Brain microvascular endothelial cell (primary cell): ENCODE data around the gene AKT2.

Experiments
- DNase-seq: peaks from one replicate; pipeline ENCODE4 v3.0.0-alpha.2; 2020
- H3K27ac ChIP-seq: fragments of 250-450 bp; sonication (Bioruptor Pico); 2 replicates; pipeline ENCODE4 v1.5.1; 2020; ENCODE audit warnings: mild to moderate bottlenecking, moderate library complexity
- H3K27me3 ChIP-seq: fragments of 250-450 bp; sonication (Bioruptor Pico); replicated peaks from 2 replicates; pipeline ENCODE4 v1.5.1; 2020; ENCODE audit warnings: mild to moderate bottlenecking
- H3K36me3 ChIP-seq: fragments of 250-450 bp; sonication (Bioruptor Pico); replicated peaks from 2 replicates; pipeline ENCODE4 v1.5.1; 2020; ENCODE audit warnings: mild to moderate bottlenecking
- H3K4me3 ChIP-seq: 2 replicates; pipeline ENCODE4 v1.5.1; 2011; ENCODE audit warnings: low read depth, mild to moderate bottlenecking, control low read depth, low read length, moderate library complexity
- in situ Hi-C: cut with HindIII; loops from 2 replicates; pipeline ENCODE4 v1.10.0; 2017; ENCODE audit warnings: low sequenced_read_pairs, low pct_ligation_motif_present
- TF ChIP-seq, protein P1 (sequence below): IDR thresholded peaks from 2 replicates; pipeline ENCODE4 v1.5.1; 2011; ENCODE audit warnings: low read depth, mild to moderate bottlenecking, moderate library complexity, low read length, control low read depth, inconsistent platforms; ENCODE audit errors: missing control alignments

The AKT2 gene

DNA sequence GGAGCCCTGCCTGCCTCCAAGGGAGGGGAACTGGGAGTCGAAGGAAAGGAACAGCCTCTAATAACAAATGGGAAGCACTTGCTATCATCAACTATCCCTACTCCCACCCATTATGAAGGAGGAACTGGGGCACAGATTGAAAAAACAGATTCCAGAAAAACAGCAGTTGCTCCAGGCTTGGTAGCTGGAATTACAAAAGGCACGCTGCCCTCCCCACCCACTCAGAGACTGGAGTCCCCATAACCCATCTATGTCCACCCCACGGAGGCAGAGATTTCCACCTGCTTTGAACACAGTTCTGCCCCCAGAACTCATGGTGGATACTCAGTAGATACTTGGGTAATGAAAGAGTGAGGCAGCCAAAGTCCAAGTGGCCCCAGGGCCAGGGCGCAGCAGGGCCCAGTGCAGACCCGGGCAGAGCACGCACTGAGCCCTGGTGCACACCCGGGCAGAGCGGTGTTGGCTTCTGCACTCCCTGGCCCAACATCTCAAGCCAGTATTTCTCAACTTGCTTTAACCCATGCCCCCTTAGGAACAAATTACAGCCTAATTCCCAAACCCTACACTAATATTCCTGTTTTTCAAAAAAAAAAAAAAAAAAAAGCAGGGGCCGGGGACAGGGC, 39.5 kb downstream of the AKT2 start:
- no peak overlapping the region for H3K27ac ChIP-seq
- no peaks in the 10 kb centered on the region for H3K27me3 ChIP-seq
- peaks cover 14% of the 10 kb centered on the region for H3K36me3 ChIP-seq
- no peak for DNase-seq
- TF ChIP-seq, protein P1, sequence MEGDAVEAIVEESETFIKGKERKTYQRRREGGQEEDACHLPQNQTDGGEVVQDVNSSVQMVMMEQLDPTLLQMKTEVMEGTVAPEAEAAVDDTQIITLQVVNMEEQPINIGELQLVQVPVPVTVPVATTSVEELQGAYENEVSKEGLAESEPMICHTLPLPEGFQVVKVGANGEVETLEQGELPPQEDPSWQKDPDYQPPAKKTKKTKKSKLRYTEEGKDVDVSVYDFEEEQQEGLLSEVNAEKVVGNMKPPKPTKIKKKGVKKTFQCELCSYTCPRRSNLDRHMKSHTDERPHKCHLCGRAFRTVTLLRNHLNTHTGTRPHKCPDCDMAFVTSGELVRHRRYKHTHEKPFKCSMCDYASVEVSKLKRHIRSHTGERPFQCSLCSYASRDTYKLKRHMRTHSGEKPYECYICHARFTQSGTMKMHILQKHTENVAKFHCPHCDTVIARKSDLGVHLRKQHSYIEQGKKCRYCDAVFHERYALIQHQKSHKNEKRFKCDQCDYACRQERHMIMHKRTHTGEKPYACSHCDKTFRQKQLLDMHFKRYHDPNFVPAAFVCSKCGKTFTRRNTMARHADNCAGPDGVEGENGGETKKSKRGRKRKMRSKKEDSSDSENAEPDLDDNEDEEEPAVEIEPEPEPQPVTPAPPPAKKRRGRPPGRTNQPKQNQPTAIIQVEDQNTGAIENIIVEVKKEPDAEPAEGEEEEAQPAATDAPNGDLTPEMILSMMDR = no peak
- in situ Hi-C loops = no loop called here
- H3K4me3 ChIP-seq = no peak overlapping the region

DNA sequence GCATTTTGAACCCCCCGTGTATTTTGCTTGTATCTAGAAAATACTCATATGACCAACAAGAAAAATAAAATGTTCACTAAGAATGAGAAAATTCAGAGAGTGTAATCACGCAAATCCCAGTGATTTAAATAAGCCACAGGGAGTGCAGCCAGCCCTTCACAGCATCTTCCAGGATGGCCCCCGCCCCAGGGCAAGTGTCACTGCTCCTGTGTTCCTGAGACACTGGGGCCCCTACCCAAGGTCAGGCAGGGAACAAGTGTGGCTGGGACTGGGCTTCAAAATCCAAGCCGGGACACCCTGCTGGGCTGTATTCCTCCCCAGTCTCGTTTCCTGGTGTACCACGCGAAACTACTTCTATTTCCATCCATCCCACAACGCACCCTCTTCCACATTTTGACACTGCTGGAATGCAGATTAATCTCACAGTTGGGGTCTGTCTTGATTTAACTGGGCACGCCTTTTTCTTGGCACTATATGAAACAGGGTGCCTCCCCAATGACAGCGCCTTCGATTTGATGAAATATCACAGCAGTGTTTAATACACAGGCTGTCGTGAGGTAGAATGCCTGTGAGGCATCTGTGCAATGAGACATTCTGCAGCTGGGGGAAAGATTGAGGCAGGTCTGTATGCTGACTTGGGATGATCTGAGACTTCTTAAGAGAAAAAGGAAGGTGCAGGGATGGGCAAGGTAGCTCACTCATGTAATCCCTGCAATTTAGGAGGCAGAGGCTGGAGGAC, 40.4 kb downstream of the AKT2 start:
- H3K4me3 ChIP-seq = no peak overlapping the region
- no peaks in the 10 kb centered on the region for H3K27me3 ChIP-seq
- peaks cover 13% of the 10 kb centered on the region for H3K36me3 ChIP-seq
- H3K27ac ChIP-seq = no peak overlapping the region
- TF ChIP-seq, protein P1 = no peak
- in situ Hi-C loops = no loop called here
- DNase-seq = no peak

DNA sequence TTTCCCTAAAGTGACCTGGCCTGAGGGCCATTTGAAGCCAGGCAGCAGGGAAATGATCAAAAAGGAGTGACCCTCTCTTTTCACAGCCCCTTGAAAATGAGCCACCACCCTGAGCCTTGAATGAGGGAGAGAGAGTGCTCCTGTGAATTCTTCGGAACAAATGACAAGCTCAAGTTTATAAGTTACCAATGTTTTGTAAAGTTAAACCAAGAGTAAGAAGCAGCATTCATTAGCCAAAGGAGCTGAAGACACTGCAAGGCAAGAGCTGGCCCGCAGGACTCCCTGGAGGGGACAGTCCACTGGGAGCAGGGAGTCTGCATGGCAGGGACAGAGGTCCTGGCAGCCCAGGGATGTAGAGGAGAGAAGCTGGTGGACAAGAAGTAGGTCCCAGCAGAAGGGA, 42.0 kb downstream of the AKT2 start:
- Histone ChIP-seq H3K4me3 (no peak overlapping the region), H3K36me3 (peaks cover 24% of the 10 kb centered on the region), H3K27ac (no peak overlapping the region), H3K27me3 (no peaks in the 10 kb centered on the region)
- no peak for DNase-seq
- in situ Hi-C loops = no loop called here
- TF ChIP-seq, protein P1 = no peak

DNA sequence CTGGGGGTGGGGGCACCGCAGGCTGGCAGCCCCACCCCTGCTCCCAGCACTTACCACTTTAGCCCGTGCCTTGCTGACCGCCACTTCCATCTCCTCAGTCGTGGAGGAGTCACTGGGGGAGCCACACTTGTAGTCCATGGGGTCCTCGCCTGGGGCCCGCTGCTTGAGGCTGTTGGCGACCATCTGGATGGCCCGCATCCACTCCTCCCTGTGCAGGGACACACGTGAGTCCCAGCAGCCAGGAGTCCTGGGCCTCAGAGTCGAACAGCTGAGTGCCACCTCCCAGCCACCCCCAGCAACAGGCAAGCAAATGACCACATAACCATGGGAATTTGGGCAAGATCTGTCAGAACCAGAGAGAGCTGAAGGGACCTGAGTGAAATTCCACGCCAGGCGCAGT, 42.7 kb downstream of the AKT2 start:
- Histone ChIP-seq H3K27me3 (no peaks in the 10 kb centered on the region), H3K36me3 (peaks cover 26% of the 10 kb centered on the region), H3K27ac (no peak overlapping the region), H3K4me3 (no peak overlapping the region)
- TF ChIP-seq, protein P1 = no peak
- in situ Hi-C loops = no loop called here
- no peak for DNase-seq

DNA sequence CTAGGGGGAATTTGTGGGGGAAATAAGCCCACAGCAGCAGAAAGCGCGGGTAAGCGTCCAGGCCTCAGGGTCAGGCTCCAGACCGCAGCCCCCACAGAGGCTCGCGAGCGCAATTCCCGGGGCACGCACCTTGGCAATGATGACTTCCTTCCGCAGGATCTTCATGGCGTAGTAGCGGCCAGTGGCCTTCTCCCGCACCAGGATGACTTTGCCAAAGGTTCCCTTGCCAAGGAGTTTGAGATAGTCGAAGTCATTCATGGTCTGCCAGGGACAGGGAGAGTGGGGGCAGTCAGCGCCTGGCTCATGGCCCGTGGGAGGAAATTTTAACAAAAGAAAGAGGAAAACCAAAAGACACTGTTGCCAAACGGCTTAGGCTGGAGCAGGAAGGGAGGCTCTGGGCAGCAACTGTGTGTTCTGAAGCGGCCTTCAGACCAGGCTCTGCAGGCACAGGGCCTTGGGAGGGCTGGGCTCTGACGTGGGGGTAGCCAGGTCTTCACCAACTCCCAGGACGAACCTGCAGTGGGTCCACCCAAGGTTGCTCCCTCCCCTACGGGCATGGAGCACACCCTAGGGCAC, 43.2 kb downstream of the AKT2 start:
- no peak overlapping the region for H3K4me3 ChIP-seq
- in situ Hi-C loops = no loop called here
- no peak for DNase-seq
- peaks cover 29% of the 10 kb centered on the region for H3K36me3 ChIP-seq
- no peak overlapping the region for H3K27ac ChIP-seq
- no peaks in the 10 kb centered on the region for H3K27me3 ChIP-seq
- TF ChIP-seq, protein P1 = no peak
